Liver (tissue), 3 donors: ENCODE measurements around the gene SNRPA.

Experiments used
- ATF3 ChIP-seq: IDR thresholded peaks from 2 replicates; pipeline ENCODE4 v1.6.1; 2016; ENCODE audit warnings: antibody characterized with exemption
- CTCF ChIP-seq: fragments of 150-350 bp; IDR thresholded peaks from 2 replicates; pipeline ENCODE4 v1.5.1; 2017; ENCODE audit warnings: improper control_type of control experiment, low read depth, low read length; ENCODE audit not compliant: missing input control
- EGR1 ChIP-seq, 2 donors: IDR thresholded peaks; 2 replicates each; pipeline ENCODE4 v1.6.1; 2016 to 2018; ENCODE audit warnings: antibody characterized with exemption in 2 of 2, low read depth in 2 of 2
- FOXA1 ChIP-seq: IDR thresholded peaks from 2 replicates; pipeline ENCODE4 v1.6.1; 2016; ENCODE audit warnings: antibody characterized with exemption
- GABPA ChIP-seq, 2 donors: IDR thresholded peaks in 1 of 2; conservative IDR thresholded peaks in 1 of 2; 2 replicates each; pipeline ENCODE4 v1.6.1; 2016; ENCODE audit warnings: antibody characterized with exemption in 2 of 2, mild to moderate bottlenecking in 1 of 2, moderate library complexity in 1 of 2
- HNF4G ChIP-seq: IDR thresholded peaks from 2 replicates; pipeline ENCODE4 v1.6.1; 2016; ENCODE audit warnings: antibody characterized with exemption
- RAD21 ChIP-seq, 2 donors: IDR thresholded peaks; 2 replicates each; pipeline ENCODE4 v1.6.1; 2016; ENCODE audit warnings: antibody characterized with exemption in 2 of 2, mild to moderate bottlenecking in 2 of 2
- SP1 ChIP-seq: IDR thresholded peaks from 2 replicates; pipeline ENCODE4 v1.6.1; 2018; ENCODE audit warnings: antibody characterized with exemption, mild to moderate bottlenecking
- YY1 ChIP-seq: IDR thresholded peaks from 2 replicates; pipeline ENCODE4 v1.6.1; 2016; ENCODE audit warnings: antibody characterized with exemption, mild to moderate bottlenecking
- TF ChIP-seq, protein P1 (sequence below): IDR thresholded peaks from 2 replicates; pipeline ENCODE4 v1.6.1; 2016; ENCODE audit warnings: antibody characterized with exemption
- TF ChIP-seq, protein P2 (sequence below): IDR thresholded peaks from 2 replicates; pipeline ENCODE4 v1.6.1; 2016; ENCODE audit warnings: antibody characterized with exemption
- donor health status: healthy.
- donor health status: healthy.

GRCh38 chr19:40785526-40785925, 34.5 kb downstream of the SNRPA start:
- TF ChIP-seq, protein P1, sequence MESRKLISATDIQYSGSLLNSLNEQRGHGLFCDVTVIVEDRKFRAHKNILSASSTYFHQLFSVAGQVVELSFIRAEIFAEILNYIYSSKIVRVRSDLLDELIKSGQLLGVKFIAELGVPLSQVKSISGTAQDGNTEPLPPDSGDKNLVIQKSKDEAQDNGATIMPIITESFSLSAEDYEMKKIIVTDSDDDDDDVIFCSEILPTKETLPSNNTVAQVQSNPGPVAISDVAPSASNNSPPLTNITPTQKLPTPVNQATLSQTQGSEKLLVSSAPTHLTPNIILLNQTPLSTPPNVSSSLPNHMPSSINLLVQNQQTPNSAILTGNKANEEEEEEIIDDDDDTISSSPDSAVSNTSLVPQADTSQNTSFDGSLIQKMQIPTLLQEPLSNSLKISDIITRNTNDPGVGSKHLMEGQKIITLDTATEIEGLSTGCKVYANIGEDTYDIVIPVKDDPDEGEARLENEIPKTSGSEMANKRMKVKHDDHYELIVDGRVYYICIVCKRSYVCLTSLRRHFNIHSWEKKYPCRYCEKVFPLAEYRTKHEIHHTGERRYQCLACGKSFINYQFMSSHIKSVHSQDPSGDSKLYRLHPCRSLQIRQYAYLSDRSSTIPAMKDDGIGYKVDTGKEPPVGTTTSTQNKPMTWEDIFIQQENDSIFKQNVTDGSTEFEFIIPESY: no peak
- TF ChIP-seq FOXA1: no peak
- TF ChIP-seq CTCF: no peak
- no peak for TF ChIP-seq HNF4G
- TF ChIP-seq SP1: no peak
- no peak for TF ChIP-seq RAD21 (IDR thresholded peaks at IDR 0.05)
- TF ChIP-seq ATF3: no peak
- TF ChIP-seq, protein P2, sequence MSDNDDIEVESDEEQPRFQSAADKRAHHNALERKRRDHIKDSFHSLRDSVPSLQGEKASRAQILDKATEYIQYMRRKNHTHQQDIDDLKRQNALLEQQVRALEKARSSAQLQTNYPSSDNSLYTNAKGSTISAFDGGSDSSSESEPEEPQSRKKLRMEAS: no peak
- no peak for TF ChIP-seq YY1
- TF ChIP-seq GABPA (IDR thresholded peaks at IDR 0.05 in 1 of 2, conservative IDR thresholded peaks at IDR 0.05 in 1 of 2): no peak
- no peak for TF ChIP-seq EGR1 (IDR thresholded peaks at IDR 0.05; ENCODE audit: low read depth in 2 of 2)
